Measurements from ENCODE around the gene NT5DC2.

Gene NT5DC2

DNA sequence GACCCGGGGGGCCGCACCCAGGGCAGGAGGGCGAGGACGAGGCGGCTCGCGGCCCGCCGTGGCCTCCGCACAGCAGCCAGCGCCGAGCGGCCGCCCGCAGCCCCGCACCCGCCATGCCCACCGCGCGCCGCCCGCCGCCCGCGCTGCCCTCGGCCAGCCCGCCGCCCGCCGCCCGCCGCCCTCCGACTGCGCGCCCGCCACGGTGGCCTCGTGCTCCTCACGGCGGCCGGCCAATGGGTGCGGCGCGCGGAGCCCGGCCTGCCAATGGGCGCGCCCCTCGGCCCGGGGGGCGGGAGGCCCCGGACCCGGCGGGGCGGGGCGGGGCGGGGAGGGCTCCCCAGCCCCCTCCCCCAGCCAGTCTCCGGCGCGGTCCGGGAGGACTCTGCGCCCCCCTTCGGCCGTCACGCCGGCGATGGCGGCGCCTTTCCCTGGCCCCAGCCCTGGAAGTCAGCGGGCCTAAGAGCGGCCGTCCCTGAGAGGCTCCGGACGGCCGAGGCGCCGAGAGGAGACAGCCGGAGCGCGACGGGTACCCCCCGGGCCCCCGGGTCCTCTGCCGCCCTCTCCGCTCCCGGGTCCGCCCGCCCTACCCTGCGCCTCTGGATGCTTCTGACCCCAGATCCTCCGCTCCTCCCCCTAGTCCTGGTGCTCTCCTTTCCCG, at the start of gene NT5DC2:
NT5DC2 (minus strand) TSS at position 235 of the 658 bp plus-strand sequence; CDS start at position 115, 120 bp downstream.
- DNase-seq (ENCODE audit: low spot score), result peak; percentile 91

DNA sequence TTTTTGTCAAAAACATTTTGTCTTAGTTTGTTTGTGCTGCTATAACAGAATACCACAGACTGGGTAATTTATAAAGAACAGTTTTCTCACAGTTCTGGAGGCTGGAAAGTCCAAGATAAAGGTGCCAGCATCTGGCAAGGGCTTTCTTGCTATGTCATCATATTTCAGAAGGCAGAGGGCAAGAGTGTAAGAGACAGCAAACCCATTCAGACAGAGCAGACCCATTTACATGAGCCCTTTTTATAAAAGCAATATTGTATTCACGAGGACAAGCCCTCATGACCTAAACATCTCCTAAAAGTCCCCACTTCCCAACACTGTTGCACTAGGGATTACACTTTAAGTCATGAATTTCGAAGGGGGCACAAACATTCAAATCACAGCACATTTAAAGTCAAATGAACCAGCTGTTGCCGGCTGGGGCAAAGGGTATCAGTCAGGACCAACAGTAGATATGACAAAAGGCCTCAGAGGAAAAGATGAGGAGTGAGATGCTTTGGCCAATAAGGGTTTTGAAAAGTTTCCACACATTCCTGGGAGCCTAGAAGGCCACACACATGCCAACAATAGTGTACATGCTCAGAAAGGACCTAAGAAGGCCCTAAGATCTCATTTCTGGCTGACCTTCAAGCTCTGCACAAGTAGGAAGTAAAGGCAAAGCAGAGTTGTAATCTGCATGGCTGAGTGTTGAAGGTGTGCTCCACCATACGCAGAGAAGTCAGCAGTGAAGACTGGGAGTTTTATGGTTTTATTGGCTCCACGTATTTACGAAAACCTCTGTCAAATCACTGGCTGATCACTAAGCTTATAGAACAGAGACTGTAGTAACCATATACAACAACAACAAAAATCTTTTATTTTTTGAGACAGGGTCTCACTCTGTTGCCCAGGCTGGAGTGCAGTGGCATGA, 40.7 kb upstream of the NT5DC2 start:
- no peak for DNase-seq (ENCODE audit: low spot score)

DNA sequence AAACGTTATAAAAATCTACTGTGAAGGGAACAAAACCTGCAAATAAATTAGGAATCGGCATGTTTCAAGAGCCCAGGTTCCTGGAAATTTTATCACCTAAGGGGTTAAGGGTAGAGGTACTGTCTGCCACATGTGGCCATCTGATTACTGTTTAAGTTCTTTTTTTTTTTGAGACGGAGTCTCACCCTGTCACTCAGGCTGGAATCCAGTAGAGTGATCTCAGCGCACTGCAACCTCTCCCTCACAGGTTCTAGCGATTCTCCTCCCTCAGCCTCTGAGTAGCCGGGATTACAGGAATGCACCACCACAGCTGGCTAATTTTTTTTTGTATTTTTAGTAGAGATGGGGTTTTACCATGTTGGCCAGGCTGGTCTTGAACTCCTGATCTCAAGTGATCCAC, 38.6 kb upstream of the NT5DC2 start:
- DNase-seq (ENCODE audit: low spot score), result no peak

DNA sequence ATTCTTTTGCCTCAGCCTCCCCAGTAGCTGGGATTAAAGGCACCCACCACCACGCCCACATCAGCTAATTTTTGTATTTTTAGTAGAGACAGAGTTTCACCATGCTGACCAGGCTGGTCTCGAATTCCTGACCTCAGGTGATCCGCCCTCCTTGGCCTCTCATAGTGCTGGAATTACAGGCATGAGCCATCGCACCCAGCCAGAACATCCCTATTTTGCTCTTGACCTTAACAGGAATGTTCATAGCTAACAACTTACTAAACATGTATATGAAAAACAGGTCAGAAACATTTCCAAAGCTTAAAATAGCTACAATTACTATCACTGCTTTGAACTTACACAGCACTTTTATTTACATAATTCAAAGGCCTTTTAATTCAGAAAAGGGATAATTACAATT, 36.4 kb upstream of the NT5DC2 start:
- DNase-seq (ENCODE audit: low spot score), result no peak

- DNase-seq (ENCODE audit: low spot score), result no peak
These were observed 34.4 kb upstream of the NT5DC2 start for GRCh38 chr3:52568069-52568468.

- DNase-seq (ENCODE audit: low spot score), result no peak
These were observed 30.3 kb upstream of the NT5DC2 start for GRCh38 chr3:52563984-52564383.

- DNase-seq (ENCODE audit: low spot score), result no peak
These were observed 27.5 kb upstream of the NT5DC2 start for GRCh38 chr3:52561028-52561747.

- DNase-seq (ENCODE audit: low spot score), result no peak
These were observed 24.8 kb upstream of the NT5DC2 start for GRCh38 chr3:52558436-52558835.

DNA sequence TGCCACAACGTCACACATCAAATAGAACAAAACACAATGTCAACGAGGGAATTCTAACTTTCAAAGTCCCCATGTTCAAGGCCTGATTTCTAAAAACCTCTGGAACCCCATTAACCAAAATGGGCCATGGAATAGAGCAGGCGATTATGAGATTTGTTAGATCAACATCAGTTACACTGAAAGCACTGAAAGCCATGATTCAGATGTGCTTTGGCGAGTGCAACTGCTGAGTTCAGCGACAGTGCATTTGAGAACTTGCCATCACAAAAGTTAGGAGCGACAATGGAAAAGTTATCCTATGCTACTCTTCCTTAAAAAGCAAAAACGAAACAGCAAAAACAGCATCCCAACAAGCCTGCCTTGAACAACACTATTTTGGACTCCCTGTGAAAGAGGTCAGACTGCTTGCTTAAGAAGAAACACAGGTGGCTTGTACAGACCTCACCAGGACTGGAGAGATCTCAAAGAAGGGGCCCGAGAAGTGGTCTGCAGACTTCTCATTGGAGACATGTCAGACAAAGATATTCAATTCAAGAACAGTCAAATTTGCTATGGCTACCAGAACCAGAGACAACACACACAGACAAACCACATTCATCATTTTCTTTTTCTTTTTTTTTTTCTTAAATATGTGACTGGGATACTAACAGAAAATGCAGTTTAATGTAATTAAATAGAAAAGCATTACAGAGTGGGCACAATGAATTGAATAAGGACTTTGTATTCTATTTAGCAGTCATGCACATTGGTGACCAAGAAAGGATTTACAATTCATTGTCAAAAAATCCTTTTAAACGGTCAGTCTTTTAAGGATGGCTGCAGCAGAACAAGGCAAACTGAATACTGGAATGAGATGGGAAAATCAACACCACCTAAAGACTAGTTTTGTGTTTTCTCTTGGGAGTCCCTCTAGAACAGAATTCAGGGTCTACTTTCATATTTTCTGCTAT, 23.6 kb upstream of the NT5DC2 start:
- no peak for DNase-seq (ENCODE audit: low spot score)

DNA sequence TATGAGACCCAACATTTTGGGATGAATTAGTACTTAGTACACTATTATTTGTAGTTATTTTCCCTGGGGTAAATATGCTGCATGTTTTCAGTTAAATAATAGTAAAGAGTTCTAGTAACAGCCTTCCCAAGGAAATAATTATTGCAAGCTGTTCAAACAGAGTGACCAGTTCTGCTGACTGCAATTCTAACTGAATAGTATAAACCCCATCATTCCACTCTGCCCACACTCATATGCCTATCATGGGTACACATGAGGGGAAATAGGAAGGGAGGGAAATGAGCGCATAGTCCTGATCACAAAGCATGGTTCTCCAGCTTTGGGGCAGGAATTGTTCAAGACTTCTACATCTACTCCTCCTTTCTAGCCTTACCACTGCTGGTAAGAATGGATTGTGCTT, 21.4 kb upstream of the NT5DC2 start:
- no peak for DNase-seq (ENCODE audit: low spot score)

GRCh38 chr3:52554026-52554755, 20.5 kb upstream of the NT5DC2 start:
- no peak for DNase-seq (ENCODE audit: low spot score)

DNA sequence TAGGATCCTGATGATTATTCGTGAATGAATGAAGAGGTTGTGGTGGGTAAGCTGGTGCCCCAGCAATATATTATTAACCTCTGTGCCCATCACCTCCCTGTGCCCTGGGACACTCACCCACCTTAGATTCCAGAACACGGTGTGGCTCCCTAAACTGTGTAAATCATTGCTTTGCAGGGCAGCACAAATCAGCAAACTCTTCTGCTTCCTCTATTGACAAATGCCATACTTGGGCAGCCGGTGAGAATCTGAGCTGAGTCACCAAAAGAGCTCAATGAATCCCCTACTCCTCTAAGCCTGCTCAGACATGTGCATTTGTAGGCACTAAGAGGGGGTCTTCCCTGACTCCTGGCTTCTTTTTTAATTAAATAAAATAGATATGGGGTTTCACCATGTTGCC, 18.4 kb upstream of the NT5DC2 start:
- no peak for DNase-seq (ENCODE audit: low spot score)

DNA sequence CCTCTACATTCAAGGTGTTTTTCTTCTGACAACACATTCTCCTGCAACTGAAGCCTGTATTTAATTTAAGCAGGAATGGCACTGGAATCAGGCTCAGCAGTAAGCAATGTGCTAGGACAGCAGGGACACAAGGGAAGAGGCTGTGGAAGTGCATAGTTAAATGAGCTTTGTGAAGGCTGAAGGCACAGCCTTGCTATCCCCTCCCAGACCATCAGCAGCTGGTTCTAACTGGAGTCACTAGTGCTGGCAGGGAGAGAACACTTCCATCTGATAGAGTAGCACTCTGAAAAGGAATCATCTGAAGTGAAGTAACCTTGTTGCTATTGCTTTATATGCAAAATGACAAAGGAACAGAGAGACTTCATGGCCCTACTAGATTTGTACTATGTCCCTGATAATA, 17.5 kb upstream of the NT5DC2 start:
- no peak for DNase-seq (ENCODE audit: low spot score)

- no peak for DNase-seq (ENCODE audit: low spot score)
These were observed 13.5 kb upstream of the NT5DC2 start for GRCh38 chr3:52547143-52547542.

DNA sequence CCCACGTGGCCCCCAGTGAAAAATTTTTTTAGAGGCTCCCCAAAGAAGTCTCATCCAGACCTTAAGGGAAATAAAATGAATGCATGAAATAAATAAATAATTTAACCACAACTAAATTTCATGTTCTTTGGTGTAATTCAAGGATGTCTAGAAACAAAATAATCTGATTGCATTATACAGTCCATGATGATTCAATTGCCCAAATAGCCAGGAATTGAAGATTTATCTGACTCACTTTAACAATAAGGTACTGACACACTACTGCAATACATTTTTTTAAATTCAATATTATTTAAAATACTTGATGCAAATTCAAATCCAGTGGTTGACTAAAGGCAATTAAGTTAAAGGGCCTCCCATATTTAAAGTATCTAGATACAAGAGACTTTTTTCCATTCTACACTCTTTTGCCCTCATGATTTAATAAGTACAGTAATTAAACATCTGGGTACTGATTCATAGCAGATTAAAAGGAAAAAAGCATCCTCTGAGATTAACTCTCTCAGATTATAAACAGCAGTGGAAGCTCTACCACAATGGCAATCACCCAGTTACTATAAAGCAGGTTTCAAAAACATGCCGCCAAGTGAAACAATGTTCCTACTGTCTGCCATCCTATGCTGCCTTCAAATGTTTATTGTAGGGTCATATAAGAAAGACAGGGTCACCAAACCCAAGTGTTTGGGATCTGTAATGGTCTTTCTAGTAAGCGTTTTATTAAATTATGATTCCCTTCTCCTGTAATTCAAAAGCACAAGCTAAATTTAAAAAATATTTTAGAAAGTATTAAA, 12.6 kb upstream of the NT5DC2 start:
- no peak for DNase-seq (ENCODE audit: low spot score)

DNA sequence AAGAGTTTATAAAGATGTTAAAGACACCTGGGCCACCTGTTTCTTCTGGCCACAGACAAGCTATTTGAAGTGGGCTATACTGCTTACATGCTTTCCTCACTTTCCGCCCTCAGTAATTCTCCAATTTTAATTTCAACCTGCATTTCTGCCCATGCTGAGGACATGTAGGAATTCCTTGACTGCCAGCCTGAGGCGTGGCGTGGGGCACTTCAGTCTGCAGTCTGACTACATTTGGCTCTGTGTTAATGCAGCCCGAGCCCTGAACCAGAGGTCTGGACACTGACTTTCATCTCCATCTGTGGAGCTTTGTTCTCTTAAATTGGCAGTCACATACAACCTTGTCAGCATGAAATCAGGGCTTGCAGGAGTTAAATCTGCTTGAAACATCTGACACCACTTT, 11.3 kb upstream of the NT5DC2 start:
- DNase-seq (ENCODE audit: low spot score), result no peak

DNA sequence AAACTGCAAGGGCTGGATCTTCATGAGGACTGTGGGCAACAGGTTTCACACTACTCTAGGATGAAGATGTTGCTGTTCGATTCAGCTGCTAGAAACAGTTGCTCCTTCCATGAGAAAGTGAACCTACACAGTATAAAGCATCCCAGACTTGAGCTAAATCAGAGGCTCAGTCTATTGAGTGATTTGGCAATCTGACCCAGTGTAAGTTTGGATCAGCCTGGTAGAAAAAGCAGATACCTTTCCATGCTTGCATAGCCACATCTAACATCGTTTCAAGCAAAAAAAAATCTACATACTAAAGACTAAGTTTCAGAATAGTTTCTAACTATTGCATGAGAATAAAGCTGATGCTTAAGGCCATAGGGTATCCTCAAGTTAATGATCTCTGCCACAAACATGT, 7.4 kb upstream of the NT5DC2 start:
- no peak for DNase-seq (ENCODE audit: low spot score)

GRCh38 chr3:52539010-52539653, 5.5 kb upstream of the NT5DC2 start:
- DNase-seq (ENCODE audit: low spot score), result no peak

- no peak for DNase-seq (ENCODE audit: low spot score)
These were observed 4.2 kb upstream of the NT5DC2 start for GRCh38 chr3:52537726-52538421.
